ENCODE results near the gene OR5F1.

OR5F1 gene

GRCh38 chr11:55994525-55994924, at the start of gene OR5F1:
OR5F1 (minus strand) TSS chr11:55994625; CDS start chr11:55994625, 0 bp downstream.
- DNase-seq: no peak

GRCh38 chr11:56027354-56027753, 32.9 kb upstream of the OR5F1 start, which contains the start of gene OR5AS1:
OR5AS1 (plus strand) TSS chr11:56027654; CDS start chr11:56030419, 2,765 bp downstream.
- no peak for DNase-seq

- DNase-seq: no peak
Observed at GRCh38 chr11:56013805-56014204, 19.4 kb upstream of the OR5F1 start.

GRCh38 chr11:56010716-56011115, 16.3 kb upstream of the OR5F1 start:
- no peak for DNase-seq

GRCh38 chr11:55970935-55971334, 23.5 kb downstream of the OR5F1 start:
- no peak for DNase-seq

GRCh38 chr11:55969845-55970244, 24.6 kb downstream of the OR5F1 start, which contains the start of gene OR10AG1:
OR10AG1 (minus strand) TSS chr11:55969945; CDS start chr11:55969907, 38 bp downstream.
- no peak for DNase-seq

- DNase-seq: no peak
Observed at GRCh38 chr11:55967914-55968313, 26.5 kb downstream of the OR5F1 start.

- DNase-seq: no peak
Observed at GRCh38 chr11:55966391-55966790, 28.0 kb downstream of the OR5F1 start.

GRCh38 chr11:55956521-55956920, 37.9 kb downstream of the OR5F1 start:
- no peak for DNase-seq

- DNase-seq: no peak
Observed at GRCh38 chr11:55949330-55949729, 45.1 kb downstream of the OR5F1 start.

Data from C1 segment of cervical spinal cord (tissue), 14 donors.